ENCODE measurements around the gene DPYD. TPM values are rescaled to one million over a fixed set of nuclear protein-coding genes. Genes with fewer than 3 reads are reported as not detected.

Gene DPYD
- total RNA-seq, 2 donors from 2014 or later = 4.9 to 11.7 TPM

GRCh38 chr1:97834899-97835298 is 85.9 kb downstream of the DPYD start:
- intact Hi-C loops (cut with DNase I) = no loop called here
- Histone ChIP-seq H3K4me1 (no peaks in the 10 kb centered on the region), H3K9ac (ENCODE audit: low read depth in 2 of 2, low read length in 2 of 2) (no peak overlapping the region), H3K9me3 (no peaks in the 10 kb centered on the region), H3K27me3 (no peaks in the 10 kb centered on the region), H3K4me3 (no peak overlapping the region), H3K36me3 (no peaks in the 10 kb centered on the region), H3K27ac (no peak overlapping the region)
- no peak for TF ChIP-seq CTCF (IDR thresholded peaks at IDR 0.05)
- DNase-seq = no peak

GRCh38 chr1:97833881-97834280 is 87.0 kb downstream of the DPYD start:
- H3K27me3 ChIP-seq = no peaks in the 10 kb centered on the region
- no peak overlapping the region for H3K9ac ChIP-seq (ENCODE audit: low read depth in 2 of 2, low read length in 2 of 2)
- DNase-seq = no peak
- no peak overlapping the region for H3K4me3 ChIP-seq
- no peaks in the 10 kb centered on the region for H3K36me3 ChIP-seq
- no peaks in the 10 kb centered on the region for H3K9me3 ChIP-seq
- no peak overlapping the region for H3K27ac ChIP-seq
- no peak for TF ChIP-seq CTCF (IDR thresholded peaks at IDR 0.05)
- intact Hi-C loops (cut with DNase I) = no loop called here
- no peaks in the 10 kb centered on the region for H3K4me1 ChIP-seq

- no peaks in the 10 kb centered on the region for H3K27me3 ChIP-seq
- intact Hi-C loops (cut with DNase I) = no loop called here
- H3K9ac ChIP-seq (ENCODE audit: low read depth in 2 of 2, low read length in 2 of 2) = no peak overlapping the region
- H3K4me1 ChIP-seq = no peaks in the 10 kb centered on the region
- no peak for TF ChIP-seq CTCF (IDR thresholded peaks at IDR 0.05)
- DNase-seq = no peak
- H3K27ac ChIP-seq = no peak overlapping the region
- H3K4me3 ChIP-seq = no peak overlapping the region
- no peaks in the 10 kb centered on the region for H3K9me3 ChIP-seq
- no peaks in the 10 kb centered on the region for H3K36me3 ChIP-seq
Observed at GRCh38 chr1:97832481-97832880, 88.4 kb downstream of the DPYD start.

GRCh38 chr1:97827887-97828286 is 92.9 kb downstream of the DPYD start:
- no peak for DNase-seq
- Histone ChIP-seq H3K4me3 (no peak overlapping the region), H3K27ac (no peak overlapping the region), H3K27me3 (no peaks in the 10 kb centered on the region), H3K36me3 (no peaks in the 10 kb centered on the region), H3K9ac (ENCODE audit: low read depth in 2 of 2, low read length in 2 of 2) (no peak overlapping the region), H3K4me1 (no peaks in the 10 kb centered on the region), H3K9me3 (no peaks in the 10 kb centered on the region)
- intact Hi-C loops (cut with DNase I) = no loop called here
- TF ChIP-seq CTCF (IDR thresholded peaks at IDR 0.05) = no peak

- Histone ChIP-seq H3K4me3 (no peak overlapping the region), H3K9me3 (no peaks in the 10 kb centered on the region), H3K4me1 (no peaks in the 10 kb centered on the region), H3K27ac (no peak overlapping the region), H3K27me3 (no peaks in the 10 kb centered on the region), H3K9ac (ENCODE audit: low read depth in 2 of 2, low read length in 2 of 2) (no peak overlapping the region), H3K36me3 (no peaks in the 10 kb centered on the region)
- TF ChIP-seq CTCF (IDR thresholded peaks at IDR 0.05) = no peak
- DNase-seq = no peak
- intact Hi-C loops (cut with DNase I) = no loop called here
Observed at GRCh38 chr1:97826820-97827219, 94.0 kb downstream of the DPYD start.

- H3K9me3 ChIP-seq = no peaks in the 10 kb centered on the region
- H3K27ac ChIP-seq = no peak overlapping the region
- H3K4me3 ChIP-seq = no peak overlapping the region
- no peaks in the 10 kb centered on the region for H3K36me3 ChIP-seq
- H3K9ac ChIP-seq (ENCODE audit: low read depth in 2 of 2, low read length in 2 of 2) = no peak overlapping the region
- DNase-seq = no peak
- no peaks in the 10 kb centered on the region for H3K4me1 ChIP-seq
- no peaks in the 10 kb centered on the region for H3K27me3 ChIP-seq
- intact Hi-C loops (cut with DNase I) = no loop called here
- TF ChIP-seq CTCF (IDR thresholded peaks at IDR 0.05) = no peak
Observed at GRCh38 chr1:97824624-97825023, 96.2 kb downstream of the DPYD start.

Measured in colonic mucosa (tissue), 4 donors.